Measurements from ENCODE around the gene APOL3. TPM values are rescaled to one million over a fixed set of nuclear protein-coding genes. Genes with fewer than 3 reads are reported as not detected.

APOL3 gene
- polyA plus RNA-seq, 1 of the 3 experiments (the other 2 are of a cell fraction), result 1.1 TPM

- Histone ChIP-seq H3F3A (replicated peaks; ENCODE audit: insufficient read depth) (no peaks in the 10 kb centered on the region), H4K20me1 (ENCODE audit: insufficient read depth) (no peaks in the 10 kb centered on the region), H3K9me2 (no peaks in the 10 kb centered on the region), H3K27me3 (ENCODE audit: insufficient read depth) (no peaks in the 10 kb centered on the region; the same call in 1 of the 2 replicates), H2AFZ (ENCODE audit: low read depth) (peak overlapping the region; percentile 53; the same call in 1 of the 2 replicates), H3K9me3 (no peaks in the 10 kb centered on the region), H3K4me2 (no peak overlapping the region), H3K27ac (ENCODE audit: low read depth in 2 of 2, low read length in 1 of 2) (no peak overlapping the region), H3K79me2 (ENCODE audit: insufficient read depth) (no peaks in the 10 kb centered on the region), H3K4me3 (ENCODE audit: low read depth in 2 of 2, low read length in 1 of 2) (no peak overlapping the region), H3K9ac (no peak overlapping the region), H3K4me1 (ENCODE audit: control insufficient read depth in 1 of 2, insufficient read depth in 2 of 2, low read depth in 1 of 2, low read length in 1 of 2) (peaks cover 0 to 3% of the 10 kb centered on the region in 2 experiments; a peak in 1 of 4 replicates), H3K36me3 (replicated peaks in 1 of 2; ENCODE audit: control insufficient read depth in 1 of 2, insufficient read depth in 2 of 2, low read length in 1 of 2) (no peaks in the 10 kb centered on the region)
- 56% methylated on average over 10 of the region's 11 CpGs for WGBS (ENCODE audit: low lambda C conversion rate)
- ChIA-PET CTCF (interaction anchor here (0.6 to 6.4 kb wide), 67 partner anchors 8 to 787 kb away, joined by 3 to 53 read pairs (median 3); partner anchors contain the start of genes APOL3, APOL5 and RBFOX2), POLR2A (interaction anchor here (0.6 kb wide), 1 partner anchor 498 kb away, joined by 5 read pairs; no protein-coding TSS in a partner anchor)
- no peak for TF ChIP-seq TAF1 (IDR thresholded peaks at IDR 0.05; ENCODE audit: borderline replicate concordance, low read depth, low read length)
- DNase-seq, result no peak
Observed at GRCh38 chr22:36124666-36125065, 35.9 kb downstream of the APOL3 start.

GRCh38 chr22:36123673-36124630 lies 36.6 kb downstream of the APOL3 start:
- no peaks in the 10 kb centered on the region for H3K36me3 ChIP-seq (replicated peaks in 1 of 2; ENCODE audit: control insufficient read depth in 1 of 2, insufficient read depth in 2 of 2, low read length in 1 of 2)
- H3K9me3 ChIP-seq, result no peaks in the 10 kb centered on the region
- POLR2A ChIA-PET, result interaction anchor here (0.6 kb wide), 1 partner anchor 498 kb away, joined by 5 read pairs; no protein-coding TSS in a partner anchor
- WGBS (ENCODE audit: low lambda C conversion rate), result 44% methylated on average over 49 of the region's 50 CpGs
- no peaks in the 10 kb centered on the region for H3K9me2 ChIP-seq
- no peaks in the 10 kb centered on the region; the same call in 1 of the 2 replicates for H3K27me3 ChIP-seq (ENCODE audit: insufficient read depth)
- peak overlapping the region; percentile 34 to 60; a peak in 2 of 4 replicates for H3K27ac ChIP-seq (ENCODE audit: low read depth in 2 of 2, low read length in 1 of 2)
- no peaks in the 10 kb centered on the region for H3F3A ChIP-seq (replicated peaks; ENCODE audit: insufficient read depth)
- CTCF ChIA-PET, result interaction anchor here (0.6 to 6.4 kb wide), 69 partner anchors 8 to 786 kb away, joined by 3 to 53 read pairs (median 3); partner anchors contain the start of genes APOL3, APOL5 and RBFOX2
- H3K79me2 ChIP-seq (ENCODE audit: insufficient read depth), result no peaks in the 10 kb centered on the region
- no peak for TF ChIP-seq TCF12 (IDR thresholded peaks at IDR 0.05)
- no peak for TF ChIP-seq EP300 (IDR thresholded peaks at IDR 0.05; ENCODE audit: borderline replicate concordance in 1 of 2, low read depth in 1 of 2, low read length in 1 of 2)
- TF ChIP-seq ELF1 (IDR thresholded peaks at IDR 0.05), result peak; percentile 36; the same call in 1 of the 2 replicates
- TF ChIP-seq CHD2 (IDR thresholded peaks at IDR 0.05; ENCODE audit: low read length, partially characterized antibody), result peak; percentile 60
- TF ChIP-seq NRF1 (IDR thresholded peaks at IDR 0.05; ENCODE audit: low read depth, low read length), result peak; percentile 93
- TF ChIP-seq MAX (IDR thresholded peaks at IDR 0.05; ENCODE audit: low read depth), result peak; percentile 64; the same call in 1 of the 2 replicates
- TF ChIP-seq, protein P1, sequence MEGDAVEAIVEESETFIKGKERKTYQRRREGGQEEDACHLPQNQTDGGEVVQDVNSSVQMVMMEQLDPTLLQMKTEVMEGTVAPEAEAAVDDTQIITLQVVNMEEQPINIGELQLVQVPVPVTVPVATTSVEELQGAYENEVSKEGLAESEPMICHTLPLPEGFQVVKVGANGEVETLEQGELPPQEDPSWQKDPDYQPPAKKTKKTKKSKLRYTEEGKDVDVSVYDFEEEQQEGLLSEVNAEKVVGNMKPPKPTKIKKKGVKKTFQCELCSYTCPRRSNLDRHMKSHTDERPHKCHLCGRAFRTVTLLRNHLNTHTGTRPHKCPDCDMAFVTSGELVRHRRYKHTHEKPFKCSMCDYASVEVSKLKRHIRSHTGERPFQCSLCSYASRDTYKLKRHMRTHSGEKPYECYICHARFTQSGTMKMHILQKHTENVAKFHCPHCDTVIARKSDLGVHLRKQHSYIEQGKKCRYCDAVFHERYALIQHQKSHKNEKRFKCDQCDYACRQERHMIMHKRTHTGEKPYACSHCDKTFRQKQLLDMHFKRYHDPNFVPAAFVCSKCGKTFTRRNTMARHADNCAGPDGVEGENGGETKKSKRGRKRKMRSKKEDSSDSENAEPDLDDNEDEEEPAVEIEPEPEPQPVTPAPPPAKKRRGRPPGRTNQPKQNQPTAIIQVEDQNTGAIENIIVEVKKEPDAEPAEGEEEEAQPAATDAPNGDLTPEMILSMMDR (IDR thresholded peaks at IDR 0.05), result peak; percentile 95
- peak; percentile 99 for TF ChIP-seq SMC3 (IDR thresholded peaks at IDR 0.05; ENCODE audit: low read depth, low read length)
- no peak for TF ChIP-seq ZBTB33 (IDR thresholded peaks at IDR 0.05; ENCODE audit: borderline replicate concordance, low read depth)
- TF ChIP-seq RCOR1 (IDR thresholded peaks at IDR 0.05; ENCODE audit: low read length), result peak; percentile 60; the same call in 1 of the 2 replicates
- TF ChIP-seq JUND (IDR thresholded peaks at IDR 0.05), result no peak
- TF ChIP-seq TAF1 (IDR thresholded peaks at IDR 0.05; ENCODE audit: borderline replicate concordance, low read depth, low read length), result peak; percentile 61; the same call in 1 of the 2 replicates
- TF ChIP-seq MXI1 (IDR thresholded peaks at IDR 0.05; ENCODE audit: low read depth, low read length), result peak; percentile 49; the same call in 1 of the 2 replicates
- TF ChIP-seq RFX5 (IDR thresholded peaks at IDR 0.05; ENCODE audit: low read length), result no peak
- TF ChIP-seq POLR2AphosphoS5 (IDR thresholded peaks at IDR 0.05; ENCODE audit: low read depth, low read length), result peak; percentile 58
- peak; percentile 100 for TF ChIP-seq RAD21 (IDR thresholded peaks at IDR 0.05; ENCODE audit: low read length)
- no peaks in the 10 kb centered on the region for H4K20me1 ChIP-seq (ENCODE audit: insufficient read depth)
- H3K4me3 ChIP-seq (ENCODE audit: low read depth in 2 of 2, low read length in 1 of 2), result no peak overlapping the region; a peak in 1 of 4 replicates
- H3K4me1 ChIP-seq (ENCODE audit: control insufficient read depth in 1 of 2, insufficient read depth in 2 of 2, low read depth in 1 of 2, low read length in 1 of 2), result peaks cover 0 to 3% of the 10 kb centered on the region in 2 experiments; a peak in 1 of 4 replicates
- peak overlapping the region; percentile 33; the same call in 1 of the 2 replicates for H3K9ac ChIP-seq
- H3K4me2 ChIP-seq, result 0 out of 2 replicates have a peak overlapping the region, but pooled peaks have one; percentile 23
- peak; percentile 92 for DNase-seq
- peak overlapping the region; percentile 99 for H2AFZ ChIP-seq (ENCODE audit: low read depth)

Measured in SK-N-SH (cell line).